Epithelial cell of prostate (primary cell): ENCODE measurements around the gene TESK1.
"Not testable (repeated sequence)": the region's sequence is repeated elsewhere in the genome, so short reads cannot be mapped to it uniquely, and the experiment has no call there.

Experiments
- DNase-seq: peaks from one replicate; pipeline ENCODE4 v3.0.0-alpha.2; 2011; ENCODE audit warnings: low read depth, low spot score
- H3K27ac ChIP-seq: fragments of 450-650 bp; 2 replicates; pipeline ENCODE4 v1.5.1; 2017; ENCODE audit warnings: mild to moderate bottlenecking

Gene TESK1

DNA sequence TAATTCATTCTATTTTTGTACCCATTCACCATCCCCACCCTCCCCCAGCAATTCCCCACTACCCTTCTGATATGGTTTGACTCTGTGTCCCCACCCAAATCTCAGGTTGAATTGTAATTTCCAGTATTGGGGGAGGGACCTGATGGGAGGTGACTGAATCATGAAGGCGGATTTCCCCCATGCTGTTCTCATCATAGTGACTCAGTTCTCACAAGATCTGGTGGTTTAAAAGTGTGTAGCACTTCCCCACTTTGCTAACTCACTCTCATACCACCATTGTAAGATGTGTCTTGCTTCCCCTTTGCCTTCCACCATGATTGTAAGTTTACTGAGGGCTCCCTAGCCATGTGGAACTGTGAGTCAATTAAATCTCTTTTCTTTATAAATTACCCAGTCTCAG is 25.9 kb upstream of the TESK1 start:
- H3K27ac ChIP-seq, result no peak overlapping the region
- no peak for DNase-seq

GRCh38 chr9:35579659-35580227 is 25.3 kb upstream of the TESK1 start:
- not testable (repeated sequence) for H3K27ac ChIP-seq, DNase-seq

- not testable (repeated sequence) for H3K27ac ChIP-seq, DNase-seq
Measured at GRCh38 chr9:35583521-35583920, 21.5 kb upstream of the TESK1 start.

DNA sequence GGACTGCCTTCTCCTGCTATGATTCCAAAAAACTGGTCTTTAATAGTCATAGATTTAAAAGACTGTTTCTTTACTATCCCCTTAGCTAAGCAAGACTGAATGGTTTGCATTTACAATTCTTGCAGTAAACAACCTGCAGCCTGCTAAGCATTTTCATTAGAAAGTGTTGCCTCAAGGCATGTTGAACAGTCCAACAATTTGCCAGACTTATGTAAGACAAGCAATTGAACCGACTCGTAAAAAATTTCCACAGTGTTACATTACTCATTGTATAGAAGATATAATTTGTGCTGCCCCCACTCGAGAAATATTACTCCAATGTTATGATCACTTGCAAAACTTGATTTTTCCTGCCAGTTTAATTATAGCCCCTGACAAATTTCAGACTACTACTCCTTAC is 20.4 kb upstream of the TESK1 start:
- not testable (repeated sequence) for H3K27ac ChIP-seq, DNase-seq

- not testable (repeated sequence) for DNase-seq, H3K27ac ChIP-seq
Measured at GRCh38 chr9:35588506-35588905, 16.6 kb upstream of the TESK1 start.

GRCh38 chr9:35593581-35593980 is 11.5 kb upstream of the TESK1 start:
- DNase-seq, result no peak
- no peak overlapping the region for H3K27ac ChIP-seq

DNA sequence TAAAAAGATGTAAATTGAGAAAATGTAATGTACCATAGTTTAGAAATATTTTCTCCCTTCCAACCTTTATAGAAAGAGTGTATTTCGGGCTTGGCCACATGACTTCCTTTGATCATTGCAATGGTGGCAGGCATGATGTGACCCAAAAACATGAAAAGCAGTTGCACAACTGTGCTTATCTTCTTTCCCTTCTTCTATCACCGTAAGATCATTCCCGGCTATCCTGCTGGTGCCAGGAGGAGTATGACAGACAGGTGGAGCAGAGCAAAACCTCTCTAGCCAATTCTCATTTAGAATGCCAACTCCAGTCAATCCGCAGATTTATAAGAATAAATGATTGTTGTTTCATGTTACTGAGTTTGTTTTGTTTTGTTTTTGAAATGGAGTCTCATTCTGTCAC is 10.6 kb upstream of the TESK1 start:
- no peak overlapping the region for H3K27ac ChIP-seq
- no peak for DNase-seq

DNA sequence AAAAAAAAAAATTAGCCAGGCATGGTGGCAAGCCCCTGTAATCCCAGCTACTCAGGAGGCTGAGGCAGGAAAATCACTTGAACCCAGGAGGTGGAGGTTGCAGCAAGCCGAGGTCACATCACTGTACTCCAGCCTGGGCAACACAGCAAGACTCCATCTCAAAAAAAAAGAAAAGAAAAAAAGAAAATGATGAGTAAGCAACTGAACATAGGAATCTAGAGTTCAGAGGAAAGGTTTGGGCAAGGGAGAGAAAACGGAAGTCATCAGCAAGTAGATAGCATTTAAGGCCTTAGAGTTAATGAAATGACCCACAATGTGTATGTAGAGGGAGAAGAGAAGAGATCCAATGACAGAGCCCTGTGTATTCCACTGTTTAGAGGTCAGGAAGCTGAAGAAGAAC is 8.2 kb upstream of the TESK1 start:
- not testable (repeated sequence) for H3K27ac ChIP-seq, DNase-seq

DNA sequence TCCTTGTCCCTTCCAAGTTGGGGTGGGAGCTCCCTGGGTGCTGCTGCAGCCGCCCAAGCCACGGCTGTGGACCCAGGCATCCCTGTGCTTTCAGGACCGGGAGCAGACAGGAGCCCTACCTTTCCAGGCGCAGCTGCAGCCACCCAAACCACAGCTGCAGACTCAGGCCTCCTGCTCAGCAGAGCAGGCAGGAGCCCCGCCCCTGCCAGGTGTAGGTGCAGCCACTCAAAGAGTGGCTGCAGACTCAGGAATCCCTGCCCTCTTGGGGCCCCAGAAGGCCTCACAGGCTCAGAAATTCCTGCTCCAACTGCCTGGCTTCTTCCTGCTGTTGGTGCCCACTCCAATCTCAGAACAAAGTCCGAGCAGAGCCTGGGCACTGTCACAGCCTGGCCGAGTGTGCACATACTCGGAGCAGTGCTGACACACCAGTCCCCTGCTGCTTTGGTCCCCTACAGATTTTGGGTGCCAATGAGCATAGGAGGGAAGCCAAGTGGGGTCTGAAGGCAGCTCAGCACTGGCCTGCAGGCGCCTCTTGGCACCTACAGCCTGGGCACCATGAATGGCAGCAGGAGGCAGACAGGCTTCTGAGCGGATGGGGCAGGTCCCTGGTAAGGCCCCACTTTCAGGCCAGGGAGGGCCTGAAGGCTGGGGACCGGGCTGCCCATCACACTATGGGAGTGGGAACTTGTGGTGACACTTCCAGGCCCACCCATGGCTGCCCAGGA is 6.0 kb upstream of the TESK1 start:
- H3K27ac ChIP-seq, result no peak overlapping the region
- no peak for DNase-seq

- no peak for DNase-seq
Measured at GRCh38 chr9:35599763-35600604, 5.1 kb upstream of the TESK1 start.

GRCh38 chr9:35603506-35603985 is 1.5 kb upstream of the TESK1 start:
- H3K27ac ChIP-seq, result peak overlapping the region; percentile 77
- no peak for DNase-seq

More at GRCh38 chr9:35599763-35600604, 5.1 kb upstream of the TESK1 start:
- H3K27ac ChIP-seq, result no peak overlapping the region

DNA sequence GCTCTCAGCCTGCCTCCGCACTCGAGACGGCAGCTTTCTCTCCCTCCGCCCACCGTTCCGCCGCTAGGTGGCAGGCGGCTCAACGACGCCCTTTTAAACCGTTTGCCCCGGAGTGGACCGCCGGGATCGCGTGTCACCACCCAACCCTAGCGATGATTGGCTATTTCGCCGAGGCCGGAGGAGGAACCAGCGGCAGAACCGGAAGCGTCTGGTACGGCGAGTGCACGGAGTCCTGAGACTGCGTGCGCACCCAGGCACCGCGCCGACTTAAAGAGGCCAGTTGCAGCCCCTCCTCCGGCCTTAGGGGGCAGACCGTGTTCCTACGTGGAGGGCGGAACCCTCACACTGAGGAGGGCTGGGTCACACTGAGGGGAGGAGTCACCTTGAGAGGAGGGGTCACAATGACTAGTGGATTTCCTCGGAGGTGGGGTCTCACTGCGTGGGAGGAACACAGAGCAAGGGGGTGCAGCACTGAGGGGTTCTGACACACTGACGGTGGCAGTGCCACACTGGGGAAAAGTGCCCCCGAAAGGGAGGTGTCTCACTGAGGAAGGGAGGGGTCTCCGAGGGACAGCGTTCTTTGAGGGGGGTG is 980 bp upstream of the TESK1 start:
- DNase-seq, result peak; percentile 98

GRCh38 chr9:35605351-35606137 is 482 bp downstream of the TESK1 start:
- no peak for DNase-seq
- H3K27ac ChIP-seq, result peak overlapping the region; percentile 77

More for the DNA sequence above, 980 bp upstream of the TESK1 start:
- H3K27ac ChIP-seq, result peak overlapping the region; percentile 77

DNA sequence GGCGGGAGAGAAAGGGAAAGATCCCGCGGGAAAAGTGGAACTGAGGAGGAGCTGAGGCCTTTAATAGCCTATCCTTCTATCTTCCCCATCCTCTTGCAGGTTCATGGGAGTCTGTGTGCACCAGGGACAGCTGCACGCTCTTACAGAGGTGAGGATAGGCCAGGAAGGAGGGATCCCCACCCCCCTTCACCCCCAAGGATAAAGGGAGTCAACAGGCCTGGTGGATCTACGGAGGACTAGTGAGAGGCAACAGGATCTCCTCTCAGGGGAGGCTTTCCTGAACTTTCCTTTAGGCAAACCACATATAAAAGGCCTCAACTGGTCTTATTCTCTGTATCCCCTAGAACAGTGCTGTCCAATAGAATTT is 1.1 kb downstream of the TESK1 start:
- DNase-seq, result no peak
- no peak overlapping the region for H3K27ac ChIP-seq

GRCh38 chr9:35606726-35607125 is 1.7 kb downstream of the TESK1 start:
- no peak for DNase-seq
- no peak overlapping the region for H3K27ac ChIP-seq

DNA sequence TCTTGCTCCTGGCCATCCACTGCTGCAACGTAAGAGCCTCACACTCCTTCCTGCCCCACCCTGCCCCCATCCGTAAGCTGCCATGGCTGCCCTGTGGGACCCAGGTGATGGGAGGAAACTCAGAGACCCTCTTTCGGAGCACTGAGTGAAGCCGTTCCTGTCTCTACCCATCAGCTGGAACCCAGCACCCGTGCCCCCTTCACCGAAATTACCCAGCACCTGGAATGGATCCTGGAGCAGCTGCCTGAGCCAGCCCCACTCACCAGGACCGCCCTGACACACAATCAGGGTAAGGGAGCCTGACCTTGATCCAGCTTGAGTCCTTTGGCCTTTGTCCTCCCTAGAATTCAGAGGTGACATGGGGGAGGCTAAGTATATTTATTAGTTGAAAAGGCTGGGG is 3.2 kb downstream of the TESK1 start:
- no peak for DNase-seq
- H3K27ac ChIP-seq, result no peak overlapping the region

DNA sequence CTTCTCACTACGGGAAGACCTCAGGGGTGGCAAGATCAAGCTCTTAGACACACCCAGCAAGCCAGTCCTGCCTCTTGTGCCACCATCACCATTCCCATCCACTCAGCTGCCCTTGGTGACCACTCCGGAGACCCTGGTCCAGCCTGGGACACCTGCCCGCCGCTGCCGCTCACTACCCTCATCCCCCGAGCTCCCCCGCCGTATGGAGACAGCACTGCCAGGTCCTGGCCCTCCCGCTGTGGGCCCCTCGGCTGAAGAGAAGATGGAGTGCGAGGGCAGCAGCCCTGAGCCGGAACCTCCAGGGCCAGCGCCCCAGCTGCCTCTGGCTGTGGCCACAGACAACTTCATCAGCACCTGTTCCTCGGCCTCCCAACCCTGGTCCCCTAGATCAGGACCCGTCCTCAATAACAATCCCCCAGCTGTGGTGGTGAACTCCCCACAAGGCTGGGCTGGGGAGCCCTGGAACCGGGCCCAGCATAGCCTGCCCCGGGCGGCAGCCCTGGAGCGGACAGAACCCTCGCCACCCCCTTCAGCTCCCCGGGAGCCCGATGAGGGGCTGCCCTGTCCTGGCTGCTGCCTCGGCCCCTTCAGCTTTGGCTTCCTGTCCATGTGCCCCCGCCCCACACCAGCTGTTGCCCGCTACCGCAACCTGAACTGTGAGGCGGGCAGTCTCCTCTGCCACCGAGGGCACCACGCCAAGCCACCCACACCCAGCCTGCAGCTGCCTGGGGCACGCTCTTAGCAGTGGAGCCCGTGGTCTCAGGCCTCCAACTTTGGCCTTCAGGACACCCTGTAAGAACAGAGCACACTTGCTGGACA is 4.1 kb downstream of the TESK1 start:
- DNase-seq, result no peak
- no peak overlapping the region for H3K27ac ChIP-seq

- H3K27ac ChIP-seq, result no peak overlapping the region
Measured at GRCh38 chr9:35609820-35610163, 4.7 kb downstream of the TESK1 start.

DNA sequence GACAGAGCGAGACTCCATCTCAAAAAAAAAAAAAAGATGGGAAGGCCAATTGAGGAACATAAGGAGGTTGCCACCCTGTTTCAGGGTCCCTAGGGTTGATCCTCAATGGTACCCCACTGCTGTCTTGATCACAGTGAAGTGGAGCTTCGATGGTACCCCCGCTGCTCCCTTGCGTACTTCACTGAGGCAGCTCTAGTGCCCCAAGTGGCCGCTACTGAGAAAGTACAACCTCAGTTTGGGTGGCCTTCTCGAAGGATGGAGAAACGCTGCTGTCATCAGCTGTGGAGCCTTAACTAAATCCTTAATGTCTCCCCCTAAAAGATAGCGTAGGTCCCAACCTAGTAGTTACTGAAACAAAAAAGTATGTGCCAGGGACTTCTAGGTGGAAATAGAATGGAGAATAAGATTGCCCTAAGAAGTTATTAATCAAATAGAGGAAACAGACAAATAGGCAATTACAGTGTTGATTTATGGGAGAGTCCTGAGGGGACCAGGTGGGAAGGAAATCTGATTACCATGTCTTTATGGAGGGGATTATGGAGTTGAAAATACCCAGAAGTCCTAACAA is 6.3 kb downstream of the TESK1 start:
- DNase-seq, result no peak
- H3K27ac ChIP-seq, result no peak overlapping the region

More at GRCh38 chr9:35609820-35610163, 4.7 kb downstream of the TESK1 start:
- no peak for DNase-seq
